SK-N-SH treated with all-trans-retinoic acid at 6 μM for 48 hours (cell line): Measurements from ENCODE around the gene PLEKHJ1.
A peak's percentile ranks its signal among the peaks of the same experiment; 100 is the strongest.

Experiments used
- ATAC-seq: fragments of 200-7000 bp; cut with Tn5 transposase; 3 replicates; pipeline ENCODE4 v1.9.1; 2020; ENCODE audit warnings: mild to moderate bottlenecking, moderate library complexity
- ARNTL ChIP-seq: fragments of 450-650 bp; formaldehyde crosslinking; IDR thresholded peaks from 2 replicates; pipeline ENCODE4 v1.5.0; 2020; ENCODE audit warnings: low read depth, mild to moderate bottlenecking, moderate library complexity, borderline replicate concordance
- BACH2 ChIP-seq: fragments of 250-450 bp; sonication (Bioruptor Pico); IDR thresholded peaks from 2 replicates; pipeline ENCODE4 v1.9.0; 2021; ENCODE audit warnings: mild to moderate bottlenecking, borderline replicate concordance
- CREB5 ChIP-seq: fragments of 250-450 bp; sonication (Bioruptor Pico); IDR thresholded peaks from 2 replicates; pipeline ENCODE4 v1.5.1; 2020; ENCODE audit warnings: low read depth, mild to moderate bottlenecking, moderate library complexity
- CSRNP3 ChIP-seq: fragments of 250-450 bp; sonication (Bioruptor Pico); IDR thresholded peaks from 2 replicates; pipeline ENCODE4 v1.5.1; 2021; ENCODE audit warnings: mild to moderate bottlenecking, moderate library complexity
- ESRRG ChIP-seq: fragments of 250-450 bp; sonication (Bioruptor Pico); IDR thresholded peaks from 2 replicates; pipeline ENCODE4 v1.6.1; 2021; ENCODE audit warnings: mild to moderate bottlenecking
- ISL1 ChIP-seq: fragments of 250-450 bp; sonication (Bioruptor Pico); IDR thresholded peaks from 2 replicates; pipeline ENCODE4 v2.1.2; 2022; ENCODE audit warnings: mild to moderate bottlenecking, moderate library complexity
- OSR1 ChIP-seq: fragments of 250-450 bp; sonication (Bioruptor Pico); IDR thresholded peaks from 2 replicates; pipeline ENCODE4 v1.8.0; 2022; ENCODE audit warnings: moderate library complexity, mild to moderate bottlenecking, inconsistent platforms
- POU6F1 ChIP-seq: fragments of 250-450 bp; sonication (Bioruptor Pico); IDR thresholded peaks from 2 replicates; pipeline ENCODE4 v1.8.0; 2021; ENCODE audit warnings: low read depth, mild to moderate bottlenecking, moderate library complexity, borderline replicate concordance
- PPARA ChIP-seq: fragments of 250-450 bp; sonication (Bioruptor Pico); IDR thresholded peaks from 2 replicates; pipeline ENCODE4 v1.5.0; 2020; ENCODE audit warnings: mild to moderate bottlenecking, borderline replicate concordance
- RARB ChIP-seq: fragments of 250-450 bp; sonication (Bioruptor Pico); IDR thresholded peaks from 2 replicates; pipeline ENCODE4 v1.8.0; 2021; ENCODE audit warnings: mild to moderate bottlenecking, moderate library complexity
- SNAI2 ChIP-seq: fragments of 250-450 bp; sonication (Bioruptor Pico); IDR thresholded peaks from 2 replicates; pipeline ENCODE4 v1.5.0; 2020; ENCODE audit warnings: mild to moderate bottlenecking, moderate library complexity
- TCF4 ChIP-seq: fragments of 250-450 bp; sonication (Bioruptor Pico); IDR thresholded peaks from 2 replicates; pipeline ENCODE4 v1.8.0; 2021; ENCODE audit warnings: mild to moderate bottlenecking, moderate library complexity, borderline replicate concordance
- TOX ChIP-seq: fragments of 250-450 bp; sonication (Bioruptor Pico); IDR thresholded peaks from 2 replicates; pipeline ENCODE4 v1.8.0; 2021; ENCODE audit warnings: mild to moderate bottlenecking, moderate library complexity, borderline replicate concordance
- ZC3H10 ChIP-seq: fragments of 250-450 bp; sonication (Bioruptor Pico); IDR thresholded peaks from 2 replicates; pipeline ENCODE4 v1.5.1; 2021; ENCODE audit warnings: mild to moderate bottlenecking, moderate library complexity
- ZFP3 ChIP-seq: fragments of 250-450 bp; sonication (Bioruptor Pico); IDR thresholded peaks from 2 replicates; pipeline ENCODE4 v1.5.0; 2020; ENCODE audit warnings: mild to moderate bottlenecking, moderate library complexity
- ZFP30 ChIP-seq: fragments of 450-650 bp; formaldehyde crosslinking; IDR thresholded peaks from 2 replicates; pipeline ENCODE4 v1.5.0; 2022; ENCODE audit warnings: mild to moderate bottlenecking, moderate library complexity
- ZNF565 ChIP-seq: fragments of 450-650 bp; formaldehyde crosslinking; conservative IDR thresholded peaks from 2 replicates; pipeline ENCODE4 v1.5.0; 2020; ENCODE audit warnings: low read depth, mild to moderate bottlenecking, moderate library complexity
- ZNF70 ChIP-seq: fragments of 450-650 bp; formaldehyde crosslinking; IDR thresholded peaks from 2 replicates; pipeline ENCODE4 v1.5.0; 2020; ENCODE audit warnings: mild to moderate bottlenecking, moderate library complexity
- ZNF8 ChIP-seq: fragments of 450-650 bp; formaldehyde crosslinking; IDR thresholded peaks from 2 replicates; pipeline ENCODE4 v1.5.0; 2020; ENCODE audit warnings: mild to moderate bottlenecking, moderate library complexity
- TF ChIP-seq, protein P1 (sequence below): fragments of 250-450 bp; sonication (Bioruptor Pico); IDR thresholded peaks from 2 replicates; pipeline ENCODE4 v1.5.0; 2020; ENCODE audit warnings: mild to moderate bottlenecking, moderate library complexity
- TF ChIP-seq, protein P2 (sequence below): fragments of 250-450 bp; sonication (Bioruptor Pico); IDR thresholded peaks from 2 replicates; pipeline ENCODE4 v1.8.0; 2020; ENCODE audit warnings: mild to moderate bottlenecking, moderate library complexity, borderline replicate concordance

Gene PLEKHJ1

GRCh38 chr19:2221250-2221831 is 14.8 kb downstream of the PLEKHJ1 start:
- TF ChIP-seq BACH2 (CRISPR knock-in tag): no peak
- TF ChIP-seq OSR1 (CRISPR knock-in tag): no peak
- TF ChIP-seq ARNTL (CRISPR knock-in tag): no peak
- TF ChIP-seq ZNF565 (CRISPR knock-in tag): no peak
- TF ChIP-seq ISL1: no peak
- no peak for TF ChIP-seq ZFP3 (CRISPR knock-in tag)
- no peak for TF ChIP-seq SNAI2 (CRISPR knock-in tag)
- TF ChIP-seq ZNF70 (CRISPR knock-in tag): no peak
- no peak for TF ChIP-seq TOX
- TF ChIP-seq TCF4 (CRISPR knock-in tag): no peak
- no peak for TF ChIP-seq CREB5 (CRISPR knock-in tag)
- no peak for TF ChIP-seq POU6F1 (CRISPR knock-in tag)
- no peak for TF ChIP-seq ZNF8 (CRISPR knock-in tag)
- no peak for TF ChIP-seq ESRRG (CRISPR knock-in tag)
- no peak for TF ChIP-seq CSRNP3 (CRISPR knock-in tag)
- no peak for TF ChIP-seq ZC3H10 (CRISPR knock-in tag)
- ATAC-seq: peak; percentile 13; the same call in 1 of the 3 replicates

GRCh38 chr19:2219726-2220125 is 16.4 kb downstream of the PLEKHJ1 start:
- no peak for ATAC-seq
- TF ChIP-seq ZNF70 (CRISPR knock-in tag): no peak
- TF ChIP-seq, protein P1, sequence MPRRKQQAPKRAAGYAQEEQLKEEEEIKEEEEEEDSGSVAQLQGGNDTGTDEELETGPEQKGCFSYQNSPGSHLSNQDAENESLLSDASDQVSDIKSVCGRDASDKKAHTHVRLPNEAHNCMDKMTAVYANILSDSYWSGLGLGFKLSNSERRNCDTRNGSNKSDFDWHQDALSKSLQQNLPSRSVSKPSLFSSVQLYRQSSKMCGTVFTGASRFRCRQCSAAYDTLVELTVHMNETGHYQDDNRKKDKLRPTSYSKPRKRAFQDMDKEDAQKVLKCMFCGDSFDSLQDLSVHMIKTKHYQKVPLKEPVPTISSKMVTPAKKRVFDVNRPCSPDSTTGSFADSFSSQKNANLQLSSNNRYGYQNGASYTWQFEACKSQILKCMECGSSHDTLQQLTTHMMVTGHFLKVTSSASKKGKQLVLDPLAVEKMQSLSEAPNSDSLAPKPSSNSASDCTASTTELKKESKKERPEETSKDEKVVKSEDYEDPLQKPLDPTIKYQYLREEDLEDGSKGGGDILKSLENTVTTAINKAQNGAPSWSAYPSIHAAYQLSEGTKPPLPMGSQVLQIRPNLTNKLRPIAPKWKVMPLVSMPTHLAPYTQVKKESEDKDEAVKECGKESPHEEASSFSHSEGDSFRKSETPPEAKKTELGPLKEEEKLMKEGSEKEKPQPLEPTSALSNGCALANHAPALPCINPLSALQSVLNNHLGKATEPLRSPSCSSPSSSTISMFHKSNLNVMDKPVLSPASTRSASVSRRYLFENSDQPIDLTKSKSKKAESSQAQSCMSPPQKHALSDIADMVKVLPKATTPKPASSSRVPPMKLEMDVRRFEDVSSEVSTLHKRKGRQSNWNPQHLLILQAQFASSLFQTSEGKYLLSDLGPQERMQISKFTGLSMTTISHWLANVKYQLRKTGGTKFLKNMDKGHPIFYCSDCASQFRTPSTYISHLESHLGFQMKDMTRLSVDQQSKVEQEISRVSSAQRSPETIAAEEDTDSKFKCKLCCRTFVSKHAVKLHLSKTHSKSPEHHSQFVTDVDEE (CRISPR knock-in tag): no peak
- no peak for TF ChIP-seq ZFP30 (CRISPR knock-in tag)
- TF ChIP-seq ZFP3 (CRISPR knock-in tag): no peak
- no peak for TF ChIP-seq ESRRG (CRISPR knock-in tag)
- TF ChIP-seq TCF4 (CRISPR knock-in tag): no peak
- no peak for TF ChIP-seq ZNF8 (CRISPR knock-in tag)
- no peak for TF ChIP-seq POU6F1 (CRISPR knock-in tag)
- TF ChIP-seq PPARA (CRISPR knock-in tag): no peak
- TF ChIP-seq ZNF565 (CRISPR knock-in tag): no peak
- no peak for TF ChIP-seq ZC3H10 (CRISPR knock-in tag)
- TF ChIP-seq RARB: no peak
- TF ChIP-seq, protein P2, sequence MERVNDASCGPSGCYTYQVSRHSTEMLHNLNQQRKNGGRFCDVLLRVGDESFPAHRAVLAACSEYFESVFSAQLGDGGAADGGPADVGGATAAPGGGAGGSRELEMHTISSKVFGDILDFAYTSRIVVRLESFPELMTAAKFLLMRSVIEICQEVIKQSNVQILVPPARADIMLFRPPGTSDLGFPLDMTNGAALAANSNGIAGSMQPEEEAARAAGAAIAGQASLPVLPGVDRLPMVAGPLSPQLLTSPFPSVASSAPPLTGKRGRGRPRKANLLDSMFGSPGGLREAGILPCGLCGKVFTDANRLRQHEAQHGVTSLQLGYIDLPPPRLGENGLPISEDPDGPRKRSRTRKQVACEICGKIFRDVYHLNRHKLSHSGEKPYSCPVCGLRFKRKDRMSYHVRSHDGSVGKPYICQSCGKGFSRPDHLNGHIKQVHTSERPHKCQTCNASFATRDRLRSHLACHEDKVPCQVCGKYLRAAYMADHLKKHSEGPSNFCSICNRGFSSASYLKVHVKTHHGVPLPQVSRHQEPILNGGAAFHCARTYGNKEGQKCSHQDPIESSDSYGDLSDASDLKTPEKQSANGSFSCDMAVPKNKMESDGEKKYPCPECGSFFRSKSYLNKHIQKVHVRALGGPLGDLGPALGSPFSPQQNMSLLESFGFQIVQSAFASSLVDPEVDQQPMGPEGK (CRISPR knock-in tag): no peak
- TF ChIP-seq CREB5 (CRISPR knock-in tag): no peak
- no peak for TF ChIP-seq TOX
- TF ChIP-seq ISL1: no peak
- no peak for TF ChIP-seq ARNTL (CRISPR knock-in tag)
- no peak for TF ChIP-seq BACH2 (CRISPR knock-in tag)
